OCI-LY1 (cell line): ENCODE results near the gene FBXW4.

Experiments
- H2AFZ ChIP-seq: fragments of 200-600 bp; sonication (generic), shearing (Covaris generic); 2 replicates; pipeline ENCODE4 v1.6.0; 2014; ENCODE audit warnings: antibody characterized with exemption, mild to moderate bottlenecking, low read length
- H3F3A ChIP-seq: fragments of 200-600 bp; sonication (generic), shearing (Covaris generic); 2 replicates; pipeline ENCODE4 v1.6.0; 2014; ENCODE audit warnings: mild to moderate bottlenecking, antibody characterized with exemption, low read length, moderate library complexity; ENCODE audit not compliant: insufficient read depth
- H3K27ac ChIP-seq: fragments of 200-600 bp; sonication (generic); 2 replicates; pipeline ENCODE4 v1.5.1; 2014; ENCODE audit warnings: low read length, mixed run types, mild to moderate bottlenecking, low read depth; ENCODE audit not compliant: poor library complexity, severe bottlenecking
- H3K27me3 ChIP-seq: fragments of 200-600 bp; sonication (generic); 2 replicates; pipeline ENCODE4 v1.6.0; 2014; ENCODE audit warnings: antibody characterized with exemption, mild to moderate bottlenecking, low read length, moderate library complexity; ENCODE audit not compliant: insufficient read depth
- H3K36me3 ChIP-seq: fragments of 200-600 bp; sonication (generic); 2 replicates; pipeline ENCODE4 v1.6.1; 2014; ENCODE audit warnings: mild to moderate bottlenecking, antibody characterized with exemption, low read length, moderate library complexity, mixed read lengths; ENCODE audit not compliant: insufficient read depth
- H3K4me1 ChIP-seq: fragments of 200-600 bp; sonication (generic); 2 replicates; pipeline ENCODE4 v1.5.1; 2014; ENCODE audit warnings: mild to moderate bottlenecking, low read length, moderate library complexity; ENCODE audit not compliant: insufficient read depth, severe bottlenecking
- H3K4me2 ChIP-seq: fragments of 200-600 bp; sonication (generic), shearing (Covaris generic); 2 replicates; pipeline ENCODE4 v1.6.1; 2014; ENCODE audit warnings: low read length
- H3K4me3 ChIP-seq: fragments of 200-600 bp; sonication (generic); 2 replicates; pipeline ENCODE4 v1.5.1; 2014; ENCODE audit warnings: low read length, low read depth, mild to moderate bottlenecking, mixed read lengths; ENCODE audit not compliant: poor library complexity, severe bottlenecking
- H3K79me2 ChIP-seq: fragments of 200-600 bp; shearing (Covaris generic); 2 replicates; pipeline ENCODE4 v1.6.1; 2016; ENCODE audit warnings: mixed run types, low read length, mixed read lengths; ENCODE audit not compliant: insufficient read depth
- H3K9ac ChIP-seq: fragments of 200-600 bp; sonication (generic), shearing (Covaris generic); 2 replicates; pipeline ENCODE4 v1.6.1; 2014; ENCODE audit warnings: mild to moderate bottlenecking, low read length, mixed read lengths
- H3K9me2 ChIP-seq: fragments of 200-600 bp; sonication (generic), shearing (Covaris generic); 2 replicates; pipeline ENCODE4 v1.6.1; 2014; ENCODE audit warnings: low read depth, mild to moderate bottlenecking, low read length, mixed read lengths
- H3K9me3 ChIP-seq: fragments of 200-600 bp; shearing (Covaris generic); 2 replicates; pipeline ENCODE4 v1.6.1; 2014; ENCODE audit warnings: low read length, mixed read lengths
- H4K20me1 ChIP-seq: fragments of 200-600 bp; sonication (generic), shearing (Covaris generic); 2 replicates; pipeline ENCODE4 v1.6.0; 2016; ENCODE audit warnings: mild to moderate bottlenecking, low read length; ENCODE audit not compliant: insufficient read depth
- CTCF ChIP-seq: fragments of 200-600 bp; sonication (generic), shearing (Covaris generic); IDR thresholded peaks from 2 replicates; pipeline ENCODE4 v1.5.1; 2017; ENCODE audit warnings: mild to moderate bottlenecking, antibody characterized with exemption, low read length, moderate library complexity, mixed read lengths
- EZH2 ChIP-seq: fragments of 200-600 bp; sonication (generic), shearing (Covaris generic); IDR thresholded peaks from 2 replicates; pipeline ENCODE4 v1.8.0; 2017; ENCODE audit warnings: borderline replicate concordance, mixed run types, mild to moderate bottlenecking, antibody characterized with exemption, low read length, moderate library complexity, mixed read lengths

Gene FBXW4

GRCh38 chr10:101651336-101651735 lies 43.6 kb downstream of the FBXW4 start:
- Histone ChIP-seq H3K27me3 (no peaks in the 10 kb centered on the region), H3K36me3 (peaks cover 12% of the 10 kb centered on the region), H2AFZ (no peak overlapping the region), H3K9me3 (no peaks in the 10 kb centered on the region), H3K9ac (no peak overlapping the region), H3K27ac (no peak overlapping the region), H3K4me3 (no peak overlapping the region), H3K4me1 (no peaks in the 10 kb centered on the region), H3K9me2 (no peaks in the 10 kb centered on the region), H4K20me1 (no peaks in the 10 kb centered on the region), H3K4me2 (no peak overlapping the region), H3F3A (no peaks in the 10 kb centered on the region), H3K79me2 (no peaks in the 10 kb centered on the region)
- no peak for TF ChIP-seq CTCF
- TF ChIP-seq EZH2: no peak

GRCh38 chr10:101650863-101651262 lies 44.1 kb downstream of the FBXW4 start:
- no peaks in the 10 kb centered on the region for H3K27me3 ChIP-seq

GRCh38 chr10:101649525-101650085 lies 45.4 kb downstream of the FBXW4 start:
- Histone ChIP-seq H3K4me3 (no peak overlapping the region), H3K9me3 (no peaks in the 10 kb centered on the region), H2AFZ (no peak overlapping the region), H3K36me3 (no peaks in the 10 kb centered on the region), H3K27ac (no peak overlapping the region), H3K9me2 (no peaks in the 10 kb centered on the region), H4K20me1 (no peaks in the 10 kb centered on the region), H3K9ac (no peak overlapping the region), H3K4me2 (no peak overlapping the region), H3K79me2 (no peaks in the 10 kb centered on the region), H3K27me3 (no peaks in the 10 kb centered on the region), H3K4me1 (no peaks in the 10 kb centered on the region), H3F3A (no peaks in the 10 kb centered on the region)
- no peak for TF ChIP-seq EZH2
- no peak for TF ChIP-seq CTCF

More at GRCh38 chr10:101650863-101651262, 44.1 kb downstream of the FBXW4 start:
- no peak overlapping the region for H3K27ac ChIP-seq
- H3K79me2 ChIP-seq: no peaks in the 10 kb centered on the region
- TF ChIP-seq EZH2 (no peak), CTCF (no peak)
- H3K9ac ChIP-seq: no peak overlapping the region
- peaks cover 9% of the 10 kb centered on the region for H3K36me3 ChIP-seq
- no peaks in the 10 kb centered on the region for H3K4me1 ChIP-seq
- H2AFZ ChIP-seq: no peak overlapping the region
- no peaks in the 10 kb centered on the region for H4K20me1 ChIP-seq
- no peaks in the 10 kb centered on the region for H3K9me3 ChIP-seq
- H3K4me3 ChIP-seq: no peak overlapping the region
- no peaks in the 10 kb centered on the region for H3K9me2 ChIP-seq
- no peaks in the 10 kb centered on the region for H3F3A ChIP-seq
- no peak overlapping the region for H3K4me2 ChIP-seq
